HEK293T (cell line): ENCODE results near the gene AKT2.

Experiments
- CTCF ChIA-PET: fragments of 350-600 bp; formaldehyde crosslinking; extraction: SDS; loops from one replicate; lab custom pipeline; 2021; ENCODE audit warnings: antibody characterized with exemption, inconsistent platforms; lab: Yijun Ruan, JAX
- POLR2A ChIA-PET: fragments of 350-600 bp; formaldehyde crosslinking; extraction: SDS; loops from one replicate; lab custom pipeline; 2020; ENCODE audit warnings: antibody characterized with exemption, inconsistent platforms; lab: Yijun Ruan, JAX
- DNase-seq: peaks from one replicate; pipeline ENCODE4 v3.0.0; 2012; ENCODE audit warnings: mixed read lengths; ENCODE audit errors: extremely low spot score
- ARNT ChIP-seq: fragments of 450-650 bp; IDR thresholded peaks from 2 replicates; pipeline ENCODE4 v1.6.1; 2017; ENCODE audit warnings: mild to moderate bottlenecking
- BHLHE40 ChIP-seq: fragments of 450-650 bp; IDR thresholded peaks from 2 replicates; pipeline ENCODE4 v1.6.1; 2016; ENCODE audit warnings: mild to moderate bottlenecking, moderate library complexity, borderline replicate concordance
- CTBP1 ChIP-seq: fragments of 450-650 bp; IDR thresholded peaks from 2 replicates; pipeline ENCODE4 v1.6.1; 2016; ENCODE audit warnings: borderline replicate concordance
- ELF4 ChIP-seq: fragments of 450-650 bp; IDR thresholded peaks from 2 replicates; pipeline ENCODE4 v1.6.1; 2017; ENCODE audit warnings: antibody characterized with exemption
- FOXA1 ChIP-seq: fragments of 450-650 bp; IDR thresholded peaks from 2 replicates; pipeline ENCODE4 v1.6.1; 2016; ENCODE audit warnings: mild to moderate bottlenecking
- FOXK2 ChIP-seq: fragments of 450-650 bp; IDR thresholded peaks from 2 replicates; pipeline ENCODE4 v1.6.1; 2016; ENCODE audit warnings: mild to moderate bottlenecking
- FOXM1 ChIP-seq: fragments of 450-650 bp; IDR thresholded peaks from 2 replicates; pipeline ENCODE4 v1.6.1; 2017; ENCODE audit warnings: mild to moderate bottlenecking, borderline replicate concordance
- HDGF ChIP-seq: fragments of 450-650 bp; IDR thresholded peaks from 2 replicates; pipeline ENCODE4 v1.6.1; 2017; ENCODE audit warnings: antibody characterized with exemption, borderline replicate concordance
- L3MBTL2 ChIP-seq: fragments of 450-650 bp; conservative IDR thresholded peaks from 2 replicates; pipeline ENCODE4 v1.6.1; 2016; ENCODE audit warnings: mild to moderate bottlenecking
- LEF1 ChIP-seq: fragments of 450-650 bp; IDR thresholded peaks from 2 replicates; pipeline ENCODE4 v1.6.1; 2017; ENCODE audit warnings: mild to moderate bottlenecking, borderline replicate concordance
- NFRKB ChIP-seq: fragments of 450-650 bp; IDR thresholded peaks from 2 replicates; pipeline ENCODE4 v1.6.1; 2016; ENCODE audit warnings: mild to moderate bottlenecking, moderate library complexity
- PKNOX1 ChIP-seq: fragments of 450-650 bp; IDR thresholded peaks from 2 replicates; pipeline ENCODE4 v1.6.1; 2016
- SP1 ChIP-seq: fragments of 450-650 bp; IDR thresholded peaks from 2 replicates; pipeline ENCODE4 v1.6.1; 2017
- SUZ12 ChIP-seq: fragments of 450-650 bp; IDR thresholded peaks from 2 replicates; pipeline ENCODE4 v1.6.1; 2016; ENCODE audit warnings: mild to moderate bottlenecking
- TARDBP ChIP-seq: fragments of 450-650 bp; IDR thresholded peaks from 2 replicates; pipeline ENCODE4 v1.6.1; 2016
- ZNF384 ChIP-seq: fragments of 450-650 bp; IDR thresholded peaks from 2 replicates; pipeline ENCODE4 v1.6.1; 2016

AKT2 gene

GRCh38 chr19:40270362-40271089 is 14.6 kb downstream of the AKT2 start:
- POLR2A ChIA-PET, result no interaction called here
- CTCF ChIA-PET, result no interaction called here
- TF ChIP-seq FOXM1, result no peak
- TF ChIP-seq SUZ12, result no peak
- TF ChIP-seq L3MBTL2, result no peak
- DNase-seq, result no peak

GRCh38 chr19:40269216-40269940 is 15.8 kb downstream of the AKT2 start:
- POLR2A ChIA-PET, result no interaction called here
- no peak for DNase-seq
- CTCF ChIA-PET, result no interaction called here
- TF ChIP-seq ELF4, result no peak
- no peak for TF ChIP-seq TARDBP
- TF ChIP-seq PKNOX1, result no peak
- TF ChIP-seq CTBP1, result no peak
- TF ChIP-seq FOXK2, result no peak
- no peak for TF ChIP-seq FOXM1
- TF ChIP-seq ZNF384, result no peak
- TF ChIP-seq NFRKB, result no peak
- TF ChIP-seq ARNT, result no peak
- TF ChIP-seq SUZ12, result no peak
- no peak for TF ChIP-seq SP1
- no peak for TF ChIP-seq L3MBTL2
- no peak for TF ChIP-seq BHLHE40

- ChIA-PET POLR2A (no interaction called here), CTCF (no interaction called here)
- TF ChIP-seq LEF1 (no peak), TARDBP (no peak), NFRKB (no peak), FOXA1 (no peak), HDGF (no peak), BHLHE40 (no peak), ZNF384 (no peak), CTBP1 (no peak), ARNT (no peak), ELF4 (no peak), L3MBTL2 (no peak), SUZ12 (no peak), SP1 (no peak), FOXK2 (no peak), FOXM1 (no peak), PKNOX1 (no peak)
- no peak for DNase-seq
Measured at GRCh38 chr19:40267601-40267997, 17.5 kb downstream of the AKT2 start.

GRCh38 chr19:40266912-40267600 is 18.1 kb downstream of the AKT2 start:
- CTCF ChIA-PET, result interaction anchor here (0.6 kb wide), 1 partner anchor 476 kb away, joined by 4 read pairs; no protein-coding TSS in a partner anchor
- TF ChIP-seq BHLHE40 (no peak), SP1 (no peak), ELF4 (no peak), PKNOX1 (peak; percentile 45; the same call in 1 of the 2 replicates), HDGF (no peak)

GRCh38 chr19:40266119-40266518 is 19.0 kb downstream of the AKT2 start:
- POLR2A ChIA-PET, result no interaction called here
- no peak for DNase-seq
- CTCF ChIA-PET, result interaction anchor here (0.6 kb wide), 1 partner anchor 475 kb away, joined by 4 read pairs; no protein-coding TSS in a partner anchor
- TF ChIP-seq SP1 (no peak), HDGF (no peak), FOXA1 (no peak), ARNT (no peak), ELF4 (no peak), FOXM1 (no peak), PKNOX1 (no peak), BHLHE40 (no peak), LEF1 (no peak), TARDBP (no peak), ZNF384 (no peak), CTBP1 (no peak)

More at GRCh38 chr19:40266912-40267600, 18.1 kb downstream of the AKT2 start:
- POLR2A ChIA-PET, result no interaction called here
- no peak for DNase-seq
